Measurements from ENCODE around the gene SNRPA1.

Gene SNRPA1

GRCh38 chr15:101318839-101319238 lies 23.8 kb upstream of the SNRPA1 start:
- DNase-seq (ENCODE audit: low spot score) = no peak

GRCh38 chr15:101318147-101318819 lies 23.2 kb upstream of the SNRPA1 start:
- DNase-seq (ENCODE audit: low spot score) = no peak

- no peak for DNase-seq (ENCODE audit: low spot score)
Measured at GRCh38 chr15:101317336-101317872, 22.4 kb upstream of the SNRPA1 start.

- no peak for DNase-seq (ENCODE audit: low spot score)
Measured at GRCh38 chr15:101316529-101316928, 21.5 kb upstream of the SNRPA1 start.

GRCh38 chr15:101315736-101316135 lies 20.7 kb upstream of the SNRPA1 start:
- no peak for DNase-seq (ENCODE audit: low spot score)

GRCh38 chr15:101314336-101315125 lies 19.5 kb upstream of the SNRPA1 start:
- DNase-seq (ENCODE audit: low spot score) = no peak

- DNase-seq (ENCODE audit: low spot score) = no peak
Measured at GRCh38 chr15:101313041-101313761, 18.2 kb upstream of the SNRPA1 start.

- no peak for DNase-seq (ENCODE audit: low spot score)
Measured at GRCh38 chr15:101310508-101310907, 15.5 kb upstream of the SNRPA1 start.

GRCh38 chr15:101310161-101310480 lies 15.1 kb upstream of the SNRPA1 start:
- no peak for DNase-seq (ENCODE audit: low spot score)

GRCh38 chr15:101309436-101310160 lies 14.6 kb upstream of the SNRPA1 start:
- DNase-seq (ENCODE audit: low spot score) = no peak

- DNase-seq (ENCODE audit: low spot score) = no peak
Measured at GRCh38 chr15:101308604-101309435, 13.8 kb upstream of the SNRPA1 start.

GRCh38 chr15:101307897-101308603 lies 13.0 kb upstream of the SNRPA1 start:
- DNase-seq (ENCODE audit: low spot score) = no peak

- DNase-seq (ENCODE audit: low spot score) = no peak
Measured at GRCh38 chr15:101307048-101307896, 12.2 kb upstream of the SNRPA1 start.

GRCh38 chr15:101306341-101307047 lies 11.4 kb upstream of the SNRPA1 start:
- no peak for DNase-seq (ENCODE audit: low spot score)

GRCh38 chr15:101305820-101306255 lies 10.8 kb upstream of the SNRPA1 start:
- no peak for DNase-seq (ENCODE audit: low spot score)

GRCh38 chr15:101303408-101303807 lies 8.4 kb upstream of the SNRPA1 start:
- no peak for DNase-seq (ENCODE audit: low spot score)

- peak; percentile 74 for DNase-seq (ENCODE audit: low spot score)
Measured at GRCh38 chr15:101296418-101297405, 1.7 kb upstream of the SNRPA1 start.

Measured in LoVo (cell line).